ENCODE data around the gene IL27RA. TPM values are rescaled to one million over a fixed set of nuclear protein-coding genes. Genes with fewer than 3 reads are reported as not detected.

Gene IL27RA
- total and polyA plus RNA-seq, 2 donors from 2014 or later: 3.1 to 14.1 TPM

- Histone ChIP-seq H3K27ac (ENCODE audit: low read depth in 2 of 2, low read length in 2 of 2) (no peak overlapping the region), H3K4me1 (ENCODE audit: control insufficient read depth in 2 of 3, insufficient read depth in 2 of 3, low read depth in 1 of 3, low read length in 3 of 3) (no peaks in the 10 kb centered on the region), H3K9me3 (ENCODE audit: control insufficient read depth in 2 of 3, insufficient read depth in 1 of 3, low read length in 3 of 3) (no peaks in the 10 kb centered on the region), H3K36me3 (ENCODE audit: control insufficient read depth in 2 of 3, insufficient read depth in 3 of 3, low read length in 3 of 3) (peaks cover 0 to 8% (median 4%) of the 10 kb centered on the region in 3 donors), H3K27me3 (ENCODE audit: control insufficient read depth, insufficient read depth, low read length) (no peaks in the 10 kb centered on the region), H3K9ac (ENCODE audit: low read length in 3 of 3) (no peak overlapping the region), H3K4me3 (ENCODE audit: low read length in 3 of 3) (no peak overlapping the region)
- FAIRE-seq: no peak
- TF ChIP-seq CTCF (IDR thresholded peaks at IDR 0.05; ENCODE audit: borderline replicate concordance, extremely low read depth, insufficient read depth): no peak
- intact Hi-C loops (cut with DNase I): no loop called here
- DNase-seq: peak in 1 of 5 donors; percentile 57
Measured at GRCh38 chr19:13996928-13997630, 34.5 kb upstream of the IL27RA start.

GRCh38 chr19:13997631-13997962 lies 34.0 kb upstream of the IL27RA start:
- Histone ChIP-seq H3K36me3 (ENCODE audit: control insufficient read depth in 2 of 3, insufficient read depth in 3 of 3, low read length in 3 of 3) (peaks cover 0 to 3% (median under 1%) of the 10 kb centered on the region in 3 donors), H3K9me3 (ENCODE audit: control insufficient read depth in 2 of 3, insufficient read depth in 1 of 3, low read length in 3 of 3) (no peaks in the 10 kb centered on the region), H3K27me3 (ENCODE audit: control insufficient read depth, insufficient read depth, low read length) (no peaks in the 10 kb centered on the region), H3K4me3 (ENCODE audit: low read length in 3 of 3) (no peak overlapping the region), H3K4me1 (ENCODE audit: control insufficient read depth in 2 of 3, insufficient read depth in 2 of 3, low read depth in 1 of 3, low read length in 3 of 3) (peaks cover 0 to 2% (median 0%) of the 10 kb centered on the region in 3 donors), H3K9ac (ENCODE audit: low read length in 3 of 3) (no peak overlapping the region), H3K27ac (ENCODE audit: low read depth in 2 of 2, low read length in 2 of 2) (no peak overlapping the region)
- FAIRE-seq: no peak
- no peak for TF ChIP-seq CTCF (IDR thresholded peaks at IDR 0.05; ENCODE audit: borderline replicate concordance, extremely low read depth, insufficient read depth)
- DNase-seq: peak in 1 of 5 donors; percentile 51
- intact Hi-C loops (cut with DNase I): no loop called here

DNA sequence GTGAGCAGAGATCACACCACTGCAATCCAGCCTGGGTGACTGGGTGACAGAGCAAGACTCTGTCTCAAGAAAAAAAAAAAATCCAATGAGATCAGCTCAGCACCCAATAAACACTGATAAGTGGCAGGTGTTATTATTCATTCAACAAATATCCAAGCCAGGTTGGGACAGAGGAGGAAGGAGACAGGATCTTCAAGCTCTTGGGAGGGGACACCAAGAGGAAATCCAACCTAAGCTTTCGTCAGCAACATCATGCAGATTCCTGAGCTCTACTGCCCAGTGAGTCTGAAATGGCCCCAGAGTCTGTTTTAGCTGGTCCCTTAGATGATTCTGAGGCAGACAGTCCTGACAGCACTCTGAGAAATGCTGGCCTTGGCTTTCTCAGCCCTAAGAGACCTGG lies 33.1 kb upstream of the IL27RA start:
- no peak overlapping the region for H3K9ac ChIP-seq (ENCODE audit: low read length in 3 of 3)
- no peak overlapping the region for H3K27ac ChIP-seq (ENCODE audit: low read depth in 2 of 2, low read length in 2 of 2)
- H3K9me3 ChIP-seq (ENCODE audit: control insufficient read depth in 2 of 3, insufficient read depth in 1 of 3, low read length in 3 of 3): no peaks in the 10 kb centered on the region
- no peaks in the 10 kb centered on the region for H3K36me3 ChIP-seq (ENCODE audit: control insufficient read depth in 2 of 3, insufficient read depth in 3 of 3, low read length in 3 of 3)
- no peaks in the 10 kb centered on the region for H3K27me3 ChIP-seq (ENCODE audit: control insufficient read depth, insufficient read depth, low read length)
- peaks cover 0 to 10% (median 7%) of the 10 kb centered on the region in 3 donors for H3K4me1 ChIP-seq (ENCODE audit: control insufficient read depth in 2 of 3, insufficient read depth in 2 of 3, low read depth in 1 of 3, low read length in 3 of 3)
- no peak for TF ChIP-seq CTCF (IDR thresholded peaks at IDR 0.05; ENCODE audit: borderline replicate concordance, extremely low read depth, insufficient read depth)
- no peak overlapping the region for H3K4me3 ChIP-seq (ENCODE audit: low read length in 3 of 3)
- no peak for FAIRE-seq
- no peak for DNase-seq
- intact Hi-C loops (cut with DNase I): no loop called here

- H3K4me3 ChIP-seq (ENCODE audit: low read length in 3 of 3): no peak overlapping the region
- peaks cover 0 to 13% (median 10%) of the 10 kb centered on the region in 3 donors for H3K4me1 ChIP-seq (ENCODE audit: control insufficient read depth in 2 of 3, insufficient read depth in 2 of 3, low read depth in 1 of 3, low read length in 3 of 3)
- H3K36me3 ChIP-seq (ENCODE audit: control insufficient read depth in 2 of 3, insufficient read depth in 3 of 3, low read length in 3 of 3): no peaks in the 10 kb centered on the region
- no peak for FAIRE-seq
- TF ChIP-seq CTCF (IDR thresholded peaks at IDR 0.05; ENCODE audit: borderline replicate concordance, extremely low read depth, insufficient read depth): no peak
- H3K9me3 ChIP-seq (ENCODE audit: control insufficient read depth in 2 of 3, insufficient read depth in 1 of 3, low read length in 3 of 3): no peaks in the 10 kb centered on the region
- no peak for DNase-seq
- no peak overlapping the region for H3K27ac ChIP-seq (ENCODE audit: low read depth in 2 of 2, low read length in 2 of 2)
- no peak overlapping the region for H3K9ac ChIP-seq (ENCODE audit: low read length in 3 of 3)
- H3K27me3 ChIP-seq (ENCODE audit: control insufficient read depth, insufficient read depth, low read length): no peaks in the 10 kb centered on the region
- intact Hi-C loops (cut with DNase I): no loop called here
Measured at GRCh38 chr19:13999085-13999484, 32.5 kb upstream of the IL27RA start.

Measured in kidney (tissue), 14 donors.